ENCODE data around the gene ITGAD.

The ITGAD gene

GRCh38 chr16:31371008-31371407, 22.1 kb upstream of the ITGAD start:
- H2AFZ ChIP-seq (ENCODE audit: low read depth, low read length, severe bottlenecking) = no peak overlapping the region
- TF ChIP-seq CTCF (IDR thresholded peaks at IDR 0.05; ENCODE audit: insufficient read depth, low read length, poor library complexity, severe bottlenecking) (no peak), EZH2phosphoT487 (conservative IDR thresholded peaks at IDR 0.05; ENCODE audit: low read length) (no peak)
- no peak overlapping the region for H3K4me3 ChIP-seq (ENCODE audit: insufficient read depth, low read length, poor library complexity, severe bottlenecking)
- no peaks in the 10 kb centered on the region for H4K20me1 ChIP-seq (ENCODE audit: low read depth, low read length)
- H3K9me2 ChIP-seq (replicated peaks; ENCODE audit: insufficient read depth, low read length) = no peaks in the 10 kb centered on the region
- H3F3A ChIP-seq (ENCODE audit: insufficient read depth) = no peaks in the 10 kb centered on the region
- H3K9me3 ChIP-seq (ENCODE audit: insufficient read depth, low read length) = no peaks in the 10 kb centered on the region
- H3K27ac ChIP-seq (ENCODE audit: low read depth, low read length) = no peak overlapping the region
- no peaks in the 10 kb centered on the region for H3K36me3 ChIP-seq (ENCODE audit: low read length)
- no peak overlapping the region for H3K4me2 ChIP-seq (ENCODE audit: low read depth, low read length, poor library complexity, severe bottlenecking)
- no peak overlapping the region for H3K9ac ChIP-seq (ENCODE audit: low read length)
- no peaks in the 10 kb centered on the region for H3K79me2 ChIP-seq (ENCODE audit: insufficient read depth, low read length)
- no peaks in the 10 kb centered on the region; the same call in 1 of the 2 replicates for H3K27me3 ChIP-seq (ENCODE audit: low read length)

GRCh38 chr16:31371619-31372484, 21.3 kb upstream of the ITGAD start:
- no peaks in the 10 kb centered on the region for H3K36me3 ChIP-seq (ENCODE audit: low read length)
- no peak overlapping the region for H3K4me2 ChIP-seq (ENCODE audit: low read depth, low read length, poor library complexity, severe bottlenecking)

GRCh38 chr16:31373235-31373634, 19.9 kb upstream of the ITGAD start:
- H3K4me2 ChIP-seq (ENCODE audit: low read depth, low read length, poor library complexity, severe bottlenecking) = no peak overlapping the region
- H3F3A ChIP-seq (ENCODE audit: insufficient read depth) = no peaks in the 10 kb centered on the region
- TF ChIP-seq EZH2phosphoT487 (conservative IDR thresholded peaks at IDR 0.05; ENCODE audit: low read length) (no peak), CTCF (IDR thresholded peaks at IDR 0.05; ENCODE audit: insufficient read depth, low read length, poor library complexity, severe bottlenecking) (no peak)
- no peaks in the 10 kb centered on the region; the same call in 1 of the 2 replicates for H3K27me3 ChIP-seq (ENCODE audit: low read length)
- no peaks in the 10 kb centered on the region for H4K20me1 ChIP-seq (ENCODE audit: low read depth, low read length)
- no peaks in the 10 kb centered on the region for H3K9me3 ChIP-seq (ENCODE audit: insufficient read depth, low read length)
- H3K36me3 ChIP-seq (ENCODE audit: low read length) = no peaks in the 10 kb centered on the region
- H3K9me2 ChIP-seq (replicated peaks; ENCODE audit: insufficient read depth, low read length) = no peaks in the 10 kb centered on the region
- H3K79me2 ChIP-seq (ENCODE audit: insufficient read depth, low read length) = no peaks in the 10 kb centered on the region
- no peak overlapping the region for H3K9ac ChIP-seq (ENCODE audit: low read length)
- no peak overlapping the region for H2AFZ ChIP-seq (ENCODE audit: low read depth, low read length, severe bottlenecking)
- H3K27ac ChIP-seq (ENCODE audit: low read depth, low read length) = no peak overlapping the region
- no peak overlapping the region for H3K4me3 ChIP-seq (ENCODE audit: insufficient read depth, low read length, poor library complexity, severe bottlenecking)

More at GRCh38 chr16:31371619-31372484, 21.3 kb upstream of the ITGAD start:
- H3K9me2 ChIP-seq (replicated peaks; ENCODE audit: insufficient read depth, low read length) = no peaks in the 10 kb centered on the region
- H3K27me3 ChIP-seq (ENCODE audit: low read length) = no peaks in the 10 kb centered on the region; the same call in 1 of the 2 replicates
- H3K27ac ChIP-seq (ENCODE audit: low read depth, low read length) = no peak overlapping the region
- no peak overlapping the region for H2AFZ ChIP-seq (ENCODE audit: low read depth, low read length, severe bottlenecking)
- H3F3A ChIP-seq (ENCODE audit: insufficient read depth) = no peaks in the 10 kb centered on the region
- no peaks in the 10 kb centered on the region for H4K20me1 ChIP-seq (ENCODE audit: low read depth, low read length)
- no peaks in the 10 kb centered on the region for H3K9me3 ChIP-seq (ENCODE audit: insufficient read depth, low read length)
- H3K9ac ChIP-seq (ENCODE audit: low read length) = no peak overlapping the region
- H3K4me3 ChIP-seq (ENCODE audit: insufficient read depth, low read length, poor library complexity, severe bottlenecking) = no peak overlapping the region
- TF ChIP-seq CTCF (IDR thresholded peaks at IDR 0.05; ENCODE audit: insufficient read depth, low read length, poor library complexity, severe bottlenecking) (no peak), EZH2phosphoT487 (conservative IDR thresholded peaks at IDR 0.05; ENCODE audit: low read length) (no peak)
- no peaks in the 10 kb centered on the region for H3K79me2 ChIP-seq (ENCODE audit: insufficient read depth, low read length)
